GM19463 (cell line): Measurements from ENCODE around the gene ETV5.
"Not testable (repeated sequence)": the region's sequence is repeated elsewhere in the genome, so short reads cannot be mapped to it uniquely, and the experiment has no call there.

Experiments
- ATAC-seq: cut with Tn5 transposase; IDR thresholded peaks from one replicate; pipeline ENCODE4 v1.9.1; 2021; ENCODE audit warnings: mild to moderate bottlenecking, moderate library complexity; ENCODE audit not compliant: unreplicated experiment

ETV5 gene

DNA sequence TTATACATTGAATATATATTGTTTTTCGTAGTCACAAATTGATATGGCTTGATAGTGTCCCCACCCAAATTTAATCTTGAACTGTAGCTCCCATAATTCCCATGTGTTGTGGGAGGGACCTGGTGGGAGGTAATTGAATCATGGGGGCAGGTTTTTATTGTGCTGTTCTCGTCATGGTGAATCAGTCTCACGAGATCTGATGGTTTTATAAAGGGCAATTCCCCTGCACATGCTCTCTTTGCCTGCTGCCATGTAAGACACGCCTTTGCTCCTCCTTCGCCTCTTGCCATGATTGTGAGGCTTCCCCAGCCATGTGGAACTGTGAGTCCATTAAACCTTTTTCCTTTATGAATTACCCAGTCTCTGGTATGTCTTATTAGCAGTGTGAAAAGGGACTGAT is 82.9 kb downstream of the ETV5 start:
- not testable (repeated sequence) for ATAC-seq

GRCh38 chr3:186025161-186025560 is 83.7 kb downstream of the ETV5 start:
- no peak for ATAC-seq

DNA sequence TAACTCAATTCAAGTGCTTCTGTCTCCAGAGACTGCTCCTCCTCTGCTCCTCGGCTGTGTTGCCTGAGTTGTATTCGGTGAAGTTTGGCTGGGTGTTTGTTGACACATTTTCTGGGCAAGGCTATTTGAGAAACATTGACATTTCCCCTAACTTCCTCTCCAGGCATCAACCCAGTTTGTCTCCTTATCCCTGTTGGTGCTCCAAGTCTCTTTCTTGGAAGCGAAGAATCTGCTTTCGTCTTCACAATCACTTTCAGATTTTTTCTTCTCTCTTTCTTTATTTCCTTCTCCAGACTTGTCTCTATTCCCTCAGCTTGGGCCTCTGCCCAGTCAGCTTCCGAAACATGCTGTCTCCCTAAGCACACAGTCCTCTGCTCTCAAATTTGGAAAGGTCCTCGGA is 84.7 kb downstream of the ETV5 start:
- no peak for ATAC-seq

- no peak for ATAC-seq
Observed at GRCh38 chr3:186022931-186023330, 86.0 kb downstream of the ETV5 start.

DNA sequence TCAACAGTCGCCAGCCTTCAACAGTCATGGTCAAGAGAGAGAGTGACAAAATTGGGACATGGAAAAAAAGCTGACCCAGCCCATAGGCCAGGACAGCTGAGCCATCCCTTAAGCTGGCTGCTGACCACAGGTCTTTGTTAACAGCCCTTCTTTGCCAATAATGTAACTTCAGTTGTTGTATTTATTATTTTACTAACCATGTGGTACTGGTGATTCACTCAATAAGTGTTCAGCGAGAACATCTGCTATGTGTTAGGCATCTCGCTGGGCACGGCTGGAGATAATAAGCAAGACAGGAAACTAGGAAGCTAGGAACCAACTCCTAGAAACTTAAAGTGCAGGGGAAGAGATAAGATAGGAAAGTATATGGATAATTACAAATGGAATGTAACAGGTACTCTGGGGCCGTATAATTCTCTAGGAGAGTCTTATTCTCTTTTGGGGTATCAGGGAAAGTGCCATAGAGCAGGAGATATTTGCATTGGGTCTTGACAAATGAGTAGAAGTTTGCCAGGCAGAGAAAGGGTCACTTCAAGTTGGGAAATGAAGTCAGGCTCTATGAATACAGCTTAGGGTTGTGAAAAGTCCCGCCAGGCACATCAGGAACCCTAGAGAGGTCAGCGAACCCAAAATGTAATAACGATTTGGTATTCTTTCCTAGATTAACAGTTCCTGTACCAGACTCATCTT is 87.1 kb downstream of the ETV5 start:
- ATAC-seq: no peak

DNA sequence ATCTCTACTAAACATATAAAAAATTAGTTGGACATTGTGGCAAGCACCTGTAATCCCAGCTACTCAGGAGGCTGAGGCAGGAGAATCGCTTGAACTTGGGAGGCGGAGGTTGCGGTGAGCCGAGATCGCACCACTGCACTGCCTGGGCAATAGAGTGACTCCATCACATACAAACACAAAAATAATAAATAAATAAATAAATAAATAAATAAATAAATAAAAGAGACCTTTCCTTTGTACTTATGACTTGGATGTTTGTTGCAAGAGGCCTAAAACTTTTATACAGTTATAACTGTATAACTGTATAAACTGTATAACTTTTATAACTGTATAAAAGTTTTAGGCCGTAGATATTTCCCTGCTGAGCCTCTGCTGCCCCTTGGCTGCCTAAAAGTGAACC is 87.6 kb downstream of the ETV5 start:
- not testable (repeated sequence) for ATAC-seq

GRCh38 chr3:186019288-186019687 is 89.6 kb downstream of the ETV5 start:
- ATAC-seq: not testable (repeated sequence)

GRCh38 chr3:186014866-186015265 is 94.0 kb downstream of the ETV5 start:
- ATAC-seq: no peak

DNA sequence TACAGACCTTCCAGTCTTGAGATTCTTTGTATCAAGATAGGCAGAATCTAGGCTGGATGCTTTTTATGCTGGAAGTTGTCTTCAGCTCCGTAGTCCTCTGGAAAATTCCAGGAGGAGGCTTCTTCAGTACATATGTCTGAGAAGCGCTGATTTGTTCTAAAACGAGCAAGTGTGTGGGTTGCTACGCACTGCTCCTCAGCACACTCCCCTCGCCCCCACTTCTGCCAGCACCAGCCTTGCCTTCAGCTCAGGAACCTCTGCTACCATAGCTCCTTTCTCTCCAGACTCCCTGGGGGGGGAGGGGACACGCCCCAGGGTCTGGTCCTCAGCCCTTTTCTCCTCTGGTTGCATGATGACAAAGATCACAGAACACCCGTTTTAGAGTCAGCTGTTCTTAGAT is 95.6 kb downstream of the ETV5 start:
- no peak for ATAC-seq

GRCh38 chr3:186012137-186012536 is 96.8 kb downstream of the ETV5 start:
- ATAC-seq: no peak

- no peak for ATAC-seq
Observed at GRCh38 chr3:186004671-186005070, 104.2 kb downstream of the ETV5 start.

DNA sequence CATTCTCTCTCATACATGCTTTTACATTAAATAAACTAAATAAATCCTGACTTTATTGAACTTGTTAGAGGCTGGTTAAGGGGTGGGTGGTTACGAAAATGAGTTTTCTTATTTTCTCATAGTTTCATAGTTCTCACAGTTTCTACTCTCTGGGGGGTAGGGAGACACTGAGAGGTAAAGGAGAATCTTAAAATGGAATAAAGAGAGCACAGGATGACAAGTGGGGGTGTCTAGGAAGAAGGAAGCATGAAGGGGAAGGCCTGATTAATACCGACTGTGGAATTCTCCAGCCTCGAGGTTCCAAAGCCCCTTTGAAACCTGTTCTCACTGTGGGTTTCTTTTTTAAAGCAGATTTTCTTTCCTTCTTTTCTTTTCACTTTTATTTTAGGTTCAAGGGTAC is 104.7 kb downstream of the ETV5 start:
- no peak for ATAC-seq

DNA sequence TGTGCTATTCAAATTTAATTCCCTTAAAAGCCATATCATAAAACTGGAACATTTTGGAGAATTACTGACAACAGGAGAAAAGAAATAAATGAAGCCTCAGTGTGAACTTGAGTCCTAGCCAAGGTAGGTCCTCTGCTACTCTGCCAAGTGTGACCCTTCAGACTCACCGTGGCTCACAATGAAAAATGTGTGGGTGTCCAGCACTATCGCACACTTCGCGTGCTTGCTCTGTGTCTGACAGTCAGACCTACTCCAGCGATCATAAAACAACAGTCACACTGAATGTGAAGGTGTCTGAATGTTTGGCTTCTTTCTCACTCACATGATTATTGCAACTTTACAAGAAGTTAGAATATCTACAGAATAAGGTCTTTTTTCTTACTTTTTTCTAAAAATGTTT is 105.3 kb downstream of the ETV5 start:
- no peak for ATAC-seq

DNA sequence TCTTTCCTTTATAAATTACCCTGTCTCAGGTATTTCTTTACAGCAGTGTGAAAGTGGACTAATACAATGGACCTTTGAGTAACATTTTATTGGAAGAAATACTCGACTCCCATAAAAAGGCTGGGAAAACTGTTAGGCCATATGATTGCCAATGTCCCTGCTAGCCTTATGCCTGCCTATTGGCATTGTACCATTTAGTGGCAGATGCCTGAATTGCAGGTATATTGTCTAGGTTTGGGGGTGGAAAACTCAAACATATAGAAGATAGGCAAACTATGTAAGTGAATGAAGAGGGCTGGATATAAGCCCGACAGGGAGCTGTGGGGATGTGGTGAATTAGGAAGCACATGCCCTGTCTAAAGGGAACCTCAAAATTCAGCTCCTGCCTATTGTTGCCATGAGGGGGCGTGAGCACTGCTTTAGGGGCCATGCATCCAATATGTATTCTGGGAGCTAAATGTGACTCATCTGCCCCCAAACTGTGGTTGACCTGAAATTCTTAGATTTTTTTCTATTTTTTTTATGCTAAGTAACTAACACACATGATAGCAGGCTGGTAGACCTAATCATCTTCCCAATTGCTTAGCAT is 105.9 kb downstream of the ETV5 start:
- no peak for ATAC-seq

DNA sequence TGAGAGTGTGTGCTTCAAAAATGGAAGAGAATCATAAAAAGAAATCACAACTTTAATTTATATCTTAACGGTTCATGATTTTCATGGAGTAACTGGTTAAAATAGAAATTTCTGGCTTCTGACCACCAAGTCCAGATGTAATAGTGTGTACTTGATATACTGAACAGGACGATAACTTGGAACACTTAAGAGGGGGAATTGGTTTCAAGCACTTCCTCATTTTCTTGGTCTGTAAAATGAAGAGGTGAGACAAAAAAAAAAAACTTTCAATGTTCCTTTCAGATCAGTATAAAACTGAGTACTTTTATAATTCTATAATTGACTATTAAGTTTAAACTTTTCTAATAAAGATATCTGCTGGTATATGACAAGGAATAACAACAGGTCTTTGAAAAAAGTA is 107.0 kb downstream of the ETV5 start:
- ATAC-seq: no peak

- no peak for ATAC-seq
Observed at GRCh38 chr3:185999221-185999620, 109.7 kb downstream of the ETV5 start.

DNA sequence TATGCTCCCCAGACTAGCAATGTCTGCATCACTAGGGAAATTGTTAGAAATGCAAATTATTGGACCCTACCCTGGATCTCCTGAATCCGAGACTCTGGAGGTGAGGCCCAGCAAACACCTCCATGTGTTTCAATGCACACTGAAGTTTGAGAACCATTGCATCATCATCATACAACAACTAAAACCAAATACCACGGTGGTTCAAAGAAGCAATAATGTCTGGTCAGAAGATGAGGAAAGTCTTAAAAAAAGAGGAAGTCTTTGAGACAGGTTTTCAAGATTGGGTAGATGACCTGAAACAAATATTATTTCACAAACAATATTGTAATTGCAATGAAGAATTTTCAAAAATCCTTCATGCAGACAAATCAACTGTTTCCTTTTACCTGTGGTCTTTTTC is 110.8 kb downstream of the ETV5 start:
- ATAC-seq: no peak

GRCh38 chr3:185997130-185997529 is 111.8 kb downstream of the ETV5 start:
- no peak for ATAC-seq
